GM21723 (cell line): ENCODE results near the gene FBH1.
A peak's percentile ranks its signal among the peaks of the same experiment; 100 is the strongest.
"Not testable (repeated sequence)": the region's sequence is repeated elsewhere in the genome, so short reads cannot be mapped to it uniquely, and the experiment has no call there.

ENCODE experiments used
- ATAC-seq: cut with Tn5 transposase; IDR thresholded peaks from one replicate; pipeline ENCODE4 v1.9.1; 2021; ENCODE audit warnings: mild to moderate bottlenecking, moderate library complexity; ENCODE audit not compliant: unreplicated experiment

FBH1 gene

GRCh38 chr10:5902511-5903274, 12.7 kb downstream of the FBH1 start:
- ATAC-seq = no peak

- ATAC-seq = no peak
These were observed 13.5 kb downstream of the FBH1 start for GRCh38 chr10:5903563-5903962.

- ATAC-seq = peak; percentile 97
These were observed 14.2 kb downstream of the FBH1 start for GRCh38 chr10:5904227-5904626.

GRCh38 chr10:5905854-5906507, 15.9 kb downstream of the FBH1 start:
- no peak for ATAC-seq

GRCh38 chr10:5906651-5907050, 16.6 kb downstream of the FBH1 start:
- ATAC-seq = no peak

- not testable (repeated sequence) for ATAC-seq
These were observed 18.6 kb downstream of the FBH1 start for GRCh38 chr10:5908676-5909075.

- no peak for ATAC-seq
These were observed 20.5 kb downstream of the FBH1 start for GRCh38 chr10:5910323-5911100.

- no peak for ATAC-seq
These were observed 21.6 kb downstream of the FBH1 start for GRCh38 chr10:5911670-5912069.

GRCh38 chr10:5913736-5914135, 23.7 kb downstream of the FBH1 start:
- no peak for ATAC-seq

- no peak for ATAC-seq
These were observed 25.4 kb downstream of the FBH1 start for GRCh38 chr10:5915451-5915850.

GRCh38 chr10:5917305-5917704, 27.3 kb downstream of the FBH1 start:
- ATAC-seq = no peak

GRCh38 chr10:5918763-5919162, 28.7 kb downstream of the FBH1 start:
- ATAC-seq = no peak

- no peak for ATAC-seq
These were observed 29.5 kb downstream of the FBH1 start for GRCh38 chr10:5919568-5919967.

GRCh38 chr10:5921746-5922145, 31.7 kb downstream of the FBH1 start:
- ATAC-seq = no peak

GRCh38 chr10:5924889-5925288, 34.8 kb downstream of the FBH1 start:
- no peak for ATAC-seq

- no peak for ATAC-seq
These were observed 37.3 kb downstream of the FBH1 start for GRCh38 chr10:5927306-5927705.

GRCh38 chr10:5929442-5929841, 39.4 kb downstream of the FBH1 start:
- no peak for ATAC-seq

- no peak for ATAC-seq
These were observed 40.2 kb downstream of the FBH1 start for GRCh38 chr10:5930272-5930671.

- ATAC-seq = no peak
These were observed 42.3 kb downstream of the FBH1 start for GRCh38 chr10:5932345-5932744.

GRCh38 chr10:5933909-5934546, 44.0 kb downstream of the FBH1 start:
- no peak for ATAC-seq

- no peak for ATAC-seq
These were observed 45.6 kb downstream of the FBH1 start for GRCh38 chr10:5935628-5936027.
